Fibroblast of skin of right biceps (primary cell): Measurements from ENCODE around the gene HNRNPL.
"Not testable (repeated sequence)": the region's sequence is repeated elsewhere in the genome, so short reads cannot be mapped to it uniquely, and the experiment has no call there.

Experiments
- DNase-seq: peaks from one replicate; pipeline ENCODE4 v3.0.0-alpha.2; 2013

Gene HNRNPL

DNA sequence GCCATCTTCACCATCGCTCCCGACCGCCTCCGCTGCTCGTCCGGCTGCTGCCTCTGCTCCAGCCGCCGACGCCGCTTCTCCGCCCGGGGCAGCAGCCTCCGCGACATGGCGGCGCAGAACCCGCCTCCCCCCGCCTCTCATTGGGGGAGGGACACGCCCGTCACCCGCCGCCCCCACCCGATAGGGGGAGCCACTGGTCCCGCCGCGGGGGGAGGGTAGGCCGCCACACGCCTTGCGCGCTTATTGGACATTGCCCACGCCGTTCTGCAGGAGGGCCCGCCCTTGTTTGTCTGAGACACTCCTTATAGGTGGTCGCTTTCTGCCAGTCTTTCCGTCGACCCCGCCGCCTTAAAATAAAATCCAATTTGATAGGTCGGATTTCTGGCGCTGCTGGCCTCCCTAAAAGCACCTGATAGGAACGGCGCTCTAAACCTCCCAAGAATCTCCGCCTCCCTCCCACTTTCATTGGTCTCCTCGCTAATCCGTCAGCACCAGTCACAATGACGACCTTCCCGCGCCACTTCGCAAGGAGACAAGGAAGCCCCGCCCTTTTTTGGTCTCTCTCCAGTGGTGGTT is at the start of gene HNRNPL:
HNRNPL (minus strand) TSS at position 127 of the 576 bp plus-strand sequence; CDS start at position 107, 20 bp downstream.
- peak; percentile 100 for DNase-seq

- DNase-seq = no peak
Observed at GRCh38 chr19:38898788-38899446, 49.1 kb upstream of the HNRNPL start.

GRCh38 chr19:38894968-38895367 is 45.2 kb upstream of the HNRNPL start:
- no peak for DNase-seq

- no peak for DNase-seq
Observed at GRCh38 chr19:38893341-38893771, 43.6 kb upstream of the HNRNPL start.

DNA sequence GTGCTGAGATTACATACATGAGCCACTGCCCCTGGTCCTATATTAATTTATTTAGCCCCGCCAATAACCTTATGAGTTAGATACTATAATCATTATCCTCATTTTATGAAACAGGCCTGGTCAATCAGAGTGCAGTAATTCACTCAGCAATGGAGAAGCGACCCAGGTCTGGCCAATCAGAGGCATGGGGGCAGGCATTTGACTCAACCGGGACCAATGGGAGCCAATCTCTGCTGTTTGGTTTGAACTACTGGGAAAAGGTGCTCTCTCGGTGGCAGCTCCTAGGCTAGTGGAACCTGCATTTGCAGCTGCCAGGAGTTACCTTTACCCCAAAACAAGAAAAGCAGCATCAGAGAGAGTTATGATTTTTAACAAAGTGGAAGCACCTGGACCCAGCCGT is 43.1 kb upstream of the HNRNPL start:
- no peak for DNase-seq

DNA sequence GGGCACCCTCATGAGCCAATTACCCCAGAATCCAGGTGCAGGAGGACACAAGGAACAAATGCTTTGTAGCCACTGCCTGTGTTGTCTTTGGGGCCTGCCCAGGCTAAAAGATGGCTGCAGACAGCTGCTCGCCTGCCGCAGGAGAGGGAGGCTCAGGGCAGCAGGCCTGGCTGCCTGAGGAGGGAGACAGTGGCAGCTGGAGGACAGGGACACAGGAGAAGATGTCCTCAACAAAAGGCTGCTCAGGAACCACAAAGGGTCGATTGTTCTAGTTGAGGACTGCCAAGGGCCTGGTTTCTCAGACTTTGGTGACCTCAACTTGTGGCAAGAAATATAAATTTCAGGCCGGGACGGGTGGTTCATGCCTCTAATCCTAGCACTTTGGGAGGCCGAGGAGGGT is 42.0 kb upstream of the HNRNPL start:
- no peak for DNase-seq

DNA sequence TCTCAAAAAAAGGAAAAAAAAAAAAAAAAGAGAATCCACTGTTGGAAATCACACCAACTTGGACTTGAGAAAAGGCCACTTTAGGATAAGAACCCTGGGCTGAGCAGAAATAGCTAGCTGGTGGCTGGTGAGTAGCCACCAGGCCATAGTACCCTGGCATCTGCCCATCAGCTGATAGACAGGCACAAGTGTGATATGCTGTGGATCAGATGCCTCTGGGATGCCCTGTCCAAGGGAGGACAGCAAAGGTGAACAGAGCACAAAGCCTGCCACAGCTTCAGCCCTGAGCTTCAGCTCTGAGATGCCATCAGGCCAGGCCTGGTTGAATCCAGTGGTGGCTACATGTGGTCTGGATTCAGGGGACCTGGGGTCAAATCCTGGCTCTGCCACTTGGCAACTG is 40.9 kb upstream of the HNRNPL start:
- no peak for DNase-seq

- DNase-seq = no peak
Observed at GRCh38 chr19:38889803-38890202, 40.0 kb upstream of the HNRNPL start.

GRCh38 chr19:38888876-38889275 is 39.1 kb upstream of the HNRNPL start:
- no peak for DNase-seq

GRCh38 chr19:38884691-38885090 is 34.9 kb upstream of the HNRNPL start:
- not testable (repeated sequence) for DNase-seq

- DNase-seq = no peak
Observed at GRCh38 chr19:38883286-38883685, 33.5 kb upstream of the HNRNPL start.

- no peak for DNase-seq
Observed at GRCh38 chr19:38880882-38881609, 31.3 kb upstream of the HNRNPL start.

- no peak for DNase-seq
Observed at GRCh38 chr19:38880076-38880881, 30.5 kb upstream of the HNRNPL start.

- no peak for DNase-seq
Observed at GRCh38 chr19:38879400-38879751, 29.6 kb upstream of the HNRNPL start.

DNA sequence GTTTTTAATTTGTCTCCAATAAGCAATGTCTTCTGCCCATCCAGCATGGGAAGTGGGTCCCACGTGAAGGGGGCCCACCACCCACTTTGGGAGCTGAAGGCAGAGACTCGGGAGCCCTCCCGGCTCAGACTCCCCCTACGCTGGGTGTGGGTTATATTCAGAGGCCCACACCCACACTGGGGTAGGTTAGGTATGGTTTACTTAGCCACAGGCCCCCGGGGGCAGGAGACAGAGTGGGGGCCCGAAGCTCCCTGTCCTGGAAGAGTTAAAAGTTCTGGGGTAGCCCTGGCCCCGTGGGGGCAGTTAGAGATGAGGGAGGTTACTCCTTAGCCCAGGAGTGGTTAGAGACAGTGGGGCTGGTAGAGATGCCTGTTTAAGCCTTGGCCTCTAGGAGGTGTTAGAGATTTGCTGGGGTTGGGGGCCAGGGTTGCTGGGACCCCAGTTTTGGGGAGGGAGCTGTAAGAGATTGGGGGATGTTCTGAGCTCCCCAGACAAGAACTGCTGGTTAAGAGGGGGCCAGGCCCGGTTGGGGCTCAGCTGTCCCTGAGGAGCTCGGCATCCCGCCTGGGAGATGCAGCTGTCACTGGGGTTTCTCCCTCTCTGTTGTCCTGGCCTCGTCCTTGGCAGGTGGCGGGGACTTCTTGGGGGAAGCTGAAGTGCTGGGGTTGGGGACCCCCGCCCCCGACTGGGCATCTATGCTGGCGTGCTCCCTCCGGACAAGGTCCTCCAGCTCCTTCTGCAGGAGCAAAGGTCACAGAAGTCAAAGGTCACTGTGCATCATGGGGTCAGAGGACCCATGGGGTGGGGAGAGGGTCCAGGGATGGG is 29.0 kb upstream of the HNRNPL start:
- no peak for DNase-seq

DNA sequence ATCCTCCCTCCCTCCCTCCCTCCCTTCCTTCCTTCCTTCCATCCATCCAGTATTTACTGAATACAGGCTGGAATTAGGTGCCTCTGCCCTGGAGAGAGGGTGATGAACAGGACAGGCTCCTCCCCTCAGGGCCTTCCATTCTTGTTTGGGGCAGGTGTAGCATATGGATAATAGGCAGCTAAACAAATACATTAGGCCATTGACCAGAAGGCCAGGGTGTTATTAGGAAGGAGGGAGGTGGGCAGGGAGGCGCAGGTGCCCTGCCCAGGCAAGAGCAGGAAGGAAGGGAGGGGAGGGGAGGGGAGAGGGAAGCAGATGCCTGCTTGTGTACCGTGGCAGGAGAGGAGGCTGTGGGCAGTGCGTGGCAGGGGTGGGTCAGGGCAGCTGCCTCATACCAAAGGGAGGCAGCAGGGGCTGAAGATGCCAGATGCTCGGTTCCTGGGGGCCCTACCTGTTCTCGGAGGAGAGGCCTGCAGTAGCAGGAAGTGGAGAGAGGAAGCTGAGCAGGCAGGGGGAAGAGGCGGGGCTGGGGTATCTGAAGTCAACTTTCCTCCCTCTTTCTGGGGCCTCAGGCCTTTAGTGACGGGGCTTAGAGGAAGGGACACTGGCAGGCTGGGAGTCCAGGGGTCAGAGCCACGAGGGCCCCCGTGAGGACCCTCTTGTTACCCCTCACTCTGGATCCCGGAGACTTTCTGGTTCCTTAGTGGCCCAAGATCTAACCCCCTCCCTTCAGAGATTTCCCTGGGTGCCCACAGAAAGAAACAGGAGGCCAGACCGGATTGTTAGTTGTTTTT is 28.2 kb upstream of the HNRNPL start, which contains the start of gene RINL:
RINL (minus strand) TSS at position 495 of the 794 bp plus-strand sequence. CDS start 1,533 bp downstream, outside the sequence.
- DNase-seq = no peak

GRCh38 chr19:38875656-38876395 is 26.0 kb upstream of the HNRNPL start:
- no peak for DNase-seq

DNA sequence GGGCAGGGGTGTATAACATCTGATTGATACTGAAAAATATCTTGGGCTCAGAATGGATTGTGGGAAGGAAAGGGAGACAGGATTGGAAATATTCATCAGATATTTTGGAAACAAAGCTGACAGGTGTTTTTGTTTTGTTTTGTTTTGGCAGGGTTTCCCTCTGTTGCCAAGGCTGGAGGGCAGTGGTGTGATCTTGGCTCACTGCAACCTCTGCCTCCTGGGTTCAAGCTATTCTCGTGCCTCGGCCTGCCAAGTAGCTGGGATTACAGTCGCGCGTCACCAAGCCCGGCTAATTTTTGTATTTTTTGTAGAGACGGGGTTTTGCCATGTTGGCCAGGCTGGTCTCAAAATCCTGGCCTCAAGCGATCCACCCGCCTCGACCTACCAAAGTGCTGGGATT is 23.6 kb upstream of the HNRNPL start:
- not testable (repeated sequence) for DNase-seq

- no peak for DNase-seq
Observed at GRCh38 chr19:38870612-38871011, 20.8 kb upstream of the HNRNPL start.

DNA sequence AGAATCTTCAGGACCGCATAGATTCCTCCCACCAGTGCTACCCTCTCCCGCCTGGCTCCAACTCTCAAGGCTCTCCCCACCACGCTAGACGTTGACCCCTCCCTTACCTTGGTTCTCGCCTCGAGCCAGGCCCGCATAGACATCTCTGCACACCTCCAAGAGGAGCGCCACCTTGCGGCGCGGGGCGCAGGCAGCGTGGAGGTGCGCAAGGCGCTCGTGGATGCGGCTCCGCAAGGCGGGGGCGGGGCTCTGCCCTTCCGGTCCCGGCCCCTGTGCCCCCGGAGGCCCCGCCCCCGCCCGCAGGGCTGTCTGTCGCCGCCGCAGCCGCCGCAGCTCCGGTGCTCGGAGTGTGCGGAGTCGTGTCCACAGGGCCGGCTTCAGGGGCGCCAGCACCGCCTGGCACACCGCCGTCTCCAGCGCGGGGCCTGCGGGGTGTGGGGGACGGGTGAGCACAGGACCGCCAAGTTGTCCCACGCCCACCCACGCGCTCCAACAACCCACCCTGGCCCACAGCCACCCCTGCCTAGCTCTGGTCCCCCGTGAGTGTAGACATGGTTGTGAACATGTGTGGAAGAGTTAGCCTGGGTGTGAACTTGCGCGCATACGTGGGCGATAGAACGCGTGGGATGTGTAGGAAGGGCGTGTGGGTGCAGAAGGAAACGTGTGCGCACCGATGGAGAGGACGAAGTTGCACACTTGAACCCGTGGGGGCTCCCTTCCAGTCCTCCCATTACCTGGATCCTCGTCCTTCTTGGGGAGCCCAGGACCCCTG is 20.2 kb upstream of the HNRNPL start:
- DNase-seq = peak; percentile 67
